A549 (cell line): ENCODE results near the gene LMOD1. TPM values are rescaled to one million over a fixed set of nuclear protein-coding genes. Genes with fewer than 3 reads are reported as not detected.
"Not testable (repeated sequence)": the region's sequence is repeated elsewhere in the genome, so short reads cannot be mapped to it uniquely, and the experiment has no call there.

Experiments used
- ATAC-seq, 2 experiments: fragments of 200-7000 bp in 1 of 2; fragments of >200 bp in 1 of 2; cut with Nextera tagmentation in 1 of 2; cut with Tn5 transposase in 1 of 2; 3 replicates each; pipeline versions ENCODE4 v1.8.0 to v1.9.1; 2018 to 2020; ENCODE audit warnings: mild to moderate bottlenecking in 1 of 2, moderate library complexity in 1 of 2
- CTCF ChIA-PET: fragments of 300-600 bp; sonication (Branson Sonifier 250); formaldehyde crosslinking; extraction: SDS; loops from one replicate; lab custom pipeline; 2021; ENCODE audit warnings: antibody characterized with exemption, inconsistent platforms; lab: Yijun Ruan, JAX
- POLR2A ChIA-PET: fragments of 350-600 bp; formaldehyde crosslinking; extraction: SDS; loops from one replicate; lab custom pipeline; 2021; ENCODE audit warnings: antibody characterized with exemption, inconsistent platforms; lab: Yijun Ruan, JAX
- DNase-seq, 2 experiments: peaks; one replicate each; pipeline versions ENCODE4 v3.0.0 to v3.0.0-alpha.2; 2011 to 2016; ENCODE audit warnings: low read depth in 1 of 2, low spot score in 1 of 2
- FAIRE-seq: peaks from 2 replicates; lab custom pipeline; 2011; peaks lifted over from hg19 to GRCh38; lab: Jason Lieb, UNC
- H3K27ac ChIP-seq, 2 experiments: fragments of >200 bp; sonication (Bioruptor Twin); formaldehyde crosslinking; 3 replicates each; pipeline ENCODE4 v1.5.1; 2016 to 2017
- H3K4me1 ChIP-seq: fragments of >200 bp; sonication (Bioruptor Twin); formaldehyde crosslinking; 3 replicates; pipeline ENCODE4 v1.6.1; 2016
- H3K4me2 ChIP-seq: fragments of >200 bp; sonication (Bioruptor Twin); formaldehyde crosslinking; 3 replicates; pipeline ENCODE4 v1.6.1; 2016
- H3K4me3 ChIP-seq: fragments of >200 bp; sonication (Bioruptor Twin); formaldehyde crosslinking; 3 replicates; pipeline ENCODE4 v1.5.1; 2016
- H3K9me3 ChIP-seq: fragments of >200 bp; sonication (Bioruptor Twin); formaldehyde crosslinking; 3 replicates; pipeline ENCODE4 v1.6.1; 2016
- BHLHE40 ChIP-seq: IDR thresholded peaks from 2 replicates; pipeline ENCODE4 v1.6.1; 2012; ENCODE audit warnings: low read depth, low read length, inconsistent platforms
- CHD2 ChIP-seq: fragments of 150-350 bp; IDR thresholded peaks from 2 replicates; pipeline ENCODE4 v1.6.1; 2014; ENCODE audit warnings: low read length; ENCODE audit not compliant: partially characterized antibody
- E2F6 ChIP-seq: IDR thresholded peaks from 2 replicates; pipeline ENCODE4 v1.6.1; 2012; ENCODE audit warnings: low read depth, borderline replicate concordance
- EHMT2 ChIP-seq: fragments of 200-600 bp; sonication (generic); IDR thresholded peaks from 2 replicates; pipeline ENCODE4 v1.6.1; 2016; ENCODE audit warnings: antibody characterized with exemption, low read depth, mild to moderate bottlenecking, moderate library complexity
- EP300 ChIP-seq, 2 experiments: fragments of >200 bp; sonication (Bioruptor Twin); formaldehyde crosslinking; IDR thresholded peaks; 2 replicates in 1 of 2; 3 replicates in 1 of 2; pipeline ENCODE4 v1.6.1; 2016 to 2017
- ESRRA ChIP-seq: fragments of 150-350 bp; IDR thresholded peaks from 2 replicates; pipeline ENCODE4 v1.6.1; 2014; ENCODE audit warnings: mild to moderate bottlenecking, low read length, borderline replicate concordance
- FOSL2 ChIP-seq, 2 experiments: fragments of 450-650 bp in 1 of 2; fragments of >200 bp in 1 of 2; sonication (Bioruptor Twin) in 1 of 2; formaldehyde crosslinking; IDR thresholded peaks; 2 replicates each; pipeline versions ENCODE4 v1.5.0 to v1.6.1; 2016 to 2020; ENCODE audit warnings: mild to moderate bottlenecking in 1 of 2, moderate library complexity in 1 of 2
- FOXS1 ChIP-seq: fragments of 250-450 bp; sonication (Bioruptor Pico); IDR thresholded peaks from 2 replicates; pipeline ENCODE4 v1.5.0; 2020; ENCODE audit warnings: mild to moderate bottlenecking, moderate library complexity
- GATA3 ChIP-seq: IDR thresholded peaks from 2 replicates; pipeline ENCODE4 v1.6.1; 2012; ENCODE audit warnings: borderline replicate concordance
- HOXB13 ChIP-seq: fragments of 250-450 bp; sonication (Bioruptor Pico); IDR thresholded peaks from 2 replicates; pipeline ENCODE4 v1.5.0; 2020; ENCODE audit warnings: low read depth, mild to moderate bottlenecking, moderate library complexity
- JUN ChIP-seq, 2 experiments: fragments of >200 bp; sonication (Bioruptor Twin); formaldehyde crosslinking; IDR thresholded peaks; 2 replicates in 1 of 2; 3 replicates in 1 of 2; pipeline ENCODE4 v1.6.1; 2016 to 2017
- JUNB ChIP-seq: fragments of >200 bp; sonication (Bioruptor Twin); formaldehyde crosslinking; IDR thresholded peaks from 2 replicates; pipeline ENCODE4 v1.6.1; 2016
- KDM1A ChIP-seq: fragments of 200-600 bp; sonication (generic); IDR thresholded peaks from 2 replicates; pipeline ENCODE4 v1.6.1; 2016; ENCODE audit warnings: low read depth, mild to moderate bottlenecking
- KDM5A ChIP-seq: fragments of 200-600 bp; sonication (generic); IDR thresholded peaks from 2 replicates; pipeline ENCODE4 v1.6.1; 2016; ENCODE audit warnings: antibody characterized with exemption, mild to moderate bottlenecking
- MAZ ChIP-seq: fragments of 150-350 bp; IDR thresholded peaks from 2 replicates; pipeline ENCODE4 v1.6.1; 2014; ENCODE audit warnings: antibody characterized with exemption, low read depth, low read length, borderline replicate concordance
- NR3C1 ChIP-seq: fragments of >200 bp; sonication (Bioruptor Twin); formaldehyde crosslinking; IDR thresholded peaks from 3 replicates; pipeline ENCODE4 v1.6.1; 2017
- POLR2A ChIP-seq: IDR thresholded peaks from 2 replicates; pipeline ENCODE4 v1.6.1; 2012; ENCODE audit warnings: mild to moderate bottlenecking, low read length
- POLR2AphosphoS2 ChIP-seq: conservative IDR thresholded peaks from 2 replicates; pipeline ENCODE4 v1.6.1; 2012; ENCODE audit warnings: low read length, improper control_type of control experiment, inconsistent platforms
- SMC3 ChIP-seq: fragments of >200 bp; sonication (Bioruptor Twin); formaldehyde crosslinking; IDR thresholded peaks from 3 replicates; pipeline ENCODE4 v1.6.1; 2018; ENCODE audit warnings: inconsistent platforms
- SREBF2 ChIP-seq: fragments of 450-650 bp; IDR thresholded peaks from 2 replicates; pipeline ENCODE4 v1.6.1; 2014; ENCODE audit warnings: mild to moderate bottlenecking, moderate library complexity
- TFCP2L1 ChIP-seq: fragments of 250-450 bp; sonication (Bioruptor Pico); IDR thresholded peaks from 2 replicates; pipeline ENCODE4 v1.5.0; 2021; ENCODE audit warnings: mild to moderate bottlenecking
- ZC3H11A ChIP-seq: fragments of 450-650 bp; IDR thresholded peaks from 2 replicates; pipeline ENCODE4 v1.6.1; 2014; ENCODE audit warnings: antibody characterized with exemption, mild to moderate bottlenecking
- ZNF302 ChIP-seq: fragments of 250-450 bp; sonication (Bioruptor Pico); IDR thresholded peaks from 2 replicates; pipeline ENCODE4 v1.9.0; 2021; ENCODE audit warnings: inconsistent platforms, mild to moderate bottlenecking, moderate library complexity
- ZSCAN20 ChIP-seq: fragments of 250-450 bp; sonication (Bioruptor Pico); IDR thresholded peaks from 2 replicates; pipeline ENCODE4 v1.8.0; 2022; ENCODE audit warnings: mild to moderate bottlenecking, moderate library complexity
- WGBS: methylation state at CpG from one replicate; pipeline ENCODE4 v1.1.6; 2017; ENCODE audit errors: missing lambda C conversion rate; 5-methylcytosine and 5-hydroxymethylcytosine counted together
- polyA plus RNA-seq, 4 experiments: library from polyadenylated mRNA; depleted of rRNA in 3 of 4; stranded (reverse); fragments of >200 nt; fragmentation: RNase III in 1 of 4; extraction: RNeasy Plus Mini Kit Qiagen cat#74134 plus additional on column Dnase treatment in 1 of 4; gene quantifications; 2 replicates in 3 of 4; 3 replicates in 1 of 4; pipeline ENCODE4 v1.2.3, GENCODE V29; 2011 to 2017
- TF ChIP-seq, protein P1 (sequence below): fragments of 200-600 bp; sonication (generic); IDR thresholded peaks from 2 replicates; pipeline ENCODE4 v1.6.1; 2016; ENCODE audit warnings: antibody characterized with exemption, mild to moderate bottlenecking, moderate library complexity
- TF ChIP-seq, protein P2 (sequence below): fragments of >200 bp; sonication (Bioruptor Twin); formaldehyde crosslinking; IDR thresholded peaks from 3 replicates; pipeline ENCODE4 v1.5.1; 2016
- TF ChIP-seq, protein P3 (sequence below): fragments of >200 bp; sonication (Bioruptor Twin); formaldehyde crosslinking; IDR thresholded peaks from 2 replicates; pipeline ENCODE4 v1.6.1; 2016

The LMOD1 gene
- polyA plus RNA-seq, 2 of the 4 experiments (the other 2 are of a cell fraction) = not detected

GRCh38 chr1:201859424-201859823, 86.9 kb downstream of the LMOD1 start:
- ATAC-seq (no peak), DNase-seq (no peak), FAIRE-seq (no peak)
- Histone ChIP-seq H3K4me1 (no peaks in the 10 kb centered on the region), H3K27ac (no peak overlapping the region), H3K4me2 (no peak overlapping the region), H3K9me3 (no peaks in the 10 kb centered on the region), H3K4me3 (no peak overlapping the region)
- ChIA-PET POLR2A (no interaction called here), CTCF (interaction anchor here (1.0 to 4.6 kb wide), 5 partner anchors 11 to 67 kb away, joined by 3 to 19 read pairs (median 5); no protein-coding TSS in a partner anchor)
- TF ChIP-seq EHMT2 (no peak), CHD2 (no peak), BHLHE40 (no peak), KDM5A (no peak), FOSL2 (IDR thresholded peaks at IDR 0.05) (no peak), FOSL2 (CRISPR knock-in tag; IDR thresholded peaks at IDR 0.05) (no peak), POLR2AphosphoS2 (no peak), SREBF2 (no peak), EP300 (IDR thresholded peaks at IDR 0.05) (no peak), KDM1A (no peak), JUN (IDR thresholded peaks at IDR 0.05) (no peak), SMC3 (no peak), NR3C1 (no peak), POLR2A (no peak), E2F6 (no peak)
- TF ChIP-seq, protein P1, sequence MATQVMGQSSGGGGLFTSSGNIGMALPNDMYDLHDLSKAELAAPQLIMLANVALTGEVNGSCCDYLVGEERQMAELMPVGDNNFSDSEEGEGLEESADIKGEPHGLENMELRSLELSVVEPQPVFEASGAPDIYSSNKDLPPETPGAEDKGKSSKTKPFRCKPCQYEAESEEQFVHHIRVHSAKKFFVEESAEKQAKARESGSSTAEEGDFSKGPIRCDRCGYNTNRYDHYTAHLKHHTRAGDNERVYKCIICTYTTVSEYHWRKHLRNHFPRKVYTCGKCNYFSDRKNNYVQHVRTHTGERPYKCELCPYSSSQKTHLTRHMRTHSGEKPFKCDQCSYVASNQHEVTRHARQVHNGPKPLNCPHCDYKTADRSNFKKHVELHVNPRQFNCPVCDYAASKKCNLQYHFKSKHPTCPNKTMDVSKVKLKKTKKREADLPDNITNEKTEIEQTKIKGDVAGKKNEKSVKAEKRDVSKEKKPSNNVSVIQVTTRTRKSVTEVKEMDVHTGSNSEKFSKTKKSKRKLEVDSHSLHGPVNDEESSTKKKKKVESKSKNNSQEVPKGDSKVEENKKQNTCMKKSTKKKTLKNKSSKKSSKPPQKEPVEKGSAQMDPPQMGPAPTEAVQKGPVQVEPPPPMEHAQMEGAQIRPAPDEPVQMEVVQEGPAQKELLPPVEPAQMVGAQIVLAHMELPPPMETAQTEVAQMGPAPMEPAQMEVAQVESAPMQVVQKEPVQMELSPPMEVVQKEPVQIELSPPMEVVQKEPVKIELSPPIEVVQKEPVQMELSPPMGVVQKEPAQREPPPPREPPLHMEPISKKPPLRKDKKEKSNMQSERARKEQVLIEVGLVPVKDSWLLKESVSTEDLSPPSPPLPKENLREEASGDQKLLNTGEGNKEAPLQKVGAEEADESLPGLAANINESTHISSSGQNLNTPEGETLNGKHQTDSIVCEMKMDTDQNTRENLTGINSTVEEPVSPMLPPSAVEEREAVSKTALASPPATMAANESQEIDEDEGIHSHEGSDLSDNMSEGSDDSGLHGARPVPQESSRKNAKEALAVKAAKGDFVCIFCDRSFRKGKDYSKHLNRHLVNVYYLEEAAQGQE = no peak
- 93% methylated on average over 5 of the region's 5 CpGs for WGBS

DNA sequence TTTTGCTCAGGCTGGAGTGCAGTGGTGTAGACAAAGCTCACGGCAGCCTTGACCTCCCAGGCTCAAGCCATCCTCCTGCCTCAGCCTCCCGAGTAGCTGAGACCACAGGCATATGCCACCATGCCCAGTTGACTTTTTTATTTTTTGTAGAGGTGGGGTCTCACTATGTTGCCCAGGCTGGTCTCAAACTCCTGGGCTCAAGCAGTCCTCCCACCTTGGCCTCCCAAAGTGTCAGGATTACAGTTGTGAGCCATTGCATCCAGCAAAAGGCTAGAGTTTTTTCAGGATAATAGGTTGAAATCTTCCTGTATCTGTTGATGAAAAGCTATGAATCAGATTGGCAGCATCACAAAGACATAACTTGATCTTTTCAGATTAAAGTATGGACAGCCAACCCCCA, 89.6 kb downstream of the LMOD1 start:
- CTCF ChIA-PET = interaction anchor here (0.8 to 1.0 kb wide), 2 partner anchors 116 to 326 kb away, joined by 3 to 4 read pairs; no protein-coding TSS in a partner anchor
- H3K27ac ChIP-seq, FAIRE-seq, DNase-seq, H3K4me2 ChIP-seq, H3K4me3 ChIP-seq, ATAC-seq, POLR2A ChIA-PET, H3K4me1 ChIP-seq, H3K9me3 ChIP-seq: not testable (repeated sequence)
- 87% methylated on average over 2 of the region's 2 CpGs for WGBS

DNA sequence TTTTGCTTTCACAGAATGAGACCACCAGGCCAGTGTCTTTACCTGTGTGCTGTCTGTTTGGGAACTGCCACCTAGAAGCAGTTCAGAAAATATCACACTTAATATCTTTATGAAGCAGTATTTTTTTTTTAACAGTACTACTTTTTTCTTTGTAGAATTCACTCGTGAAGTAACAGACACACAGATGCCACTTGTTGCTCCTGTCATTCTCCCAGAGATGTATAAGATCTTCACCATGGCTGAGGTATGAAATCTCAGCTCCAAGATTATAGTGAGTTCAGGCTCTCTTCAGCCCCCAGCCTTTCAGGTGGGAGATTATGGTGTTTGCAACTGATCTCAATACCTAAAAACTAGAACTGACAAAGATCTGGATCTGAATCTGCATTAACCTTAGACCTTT, 94.4 kb downstream of the LMOD1 start:
- 94% methylated on average over 1 of the region's 1 CpG for WGBS
- ATAC-seq (no peak), DNase-seq (no peak), FAIRE-seq (no peak)
- TF ChIP-seq NR3C1 (no peak), ESRRA (no peak), MAZ (no peak), JUN (IDR thresholded peaks at IDR 0.05) (no peak), KDM1A (no peak), HOXB13 (CRISPR knock-in tag) (no peak), E2F6 (no peak), ZSCAN20 (CRISPR knock-in tag) (no peak), TFCP2L1 (no peak), ZC3H11A (no peak), JUNB (no peak), ZNF302 (CRISPR knock-in tag) (no peak), FOXS1 (CRISPR knock-in tag) (no peak), GATA3 (no peak)
- TF ChIP-seq, protein P2, sequence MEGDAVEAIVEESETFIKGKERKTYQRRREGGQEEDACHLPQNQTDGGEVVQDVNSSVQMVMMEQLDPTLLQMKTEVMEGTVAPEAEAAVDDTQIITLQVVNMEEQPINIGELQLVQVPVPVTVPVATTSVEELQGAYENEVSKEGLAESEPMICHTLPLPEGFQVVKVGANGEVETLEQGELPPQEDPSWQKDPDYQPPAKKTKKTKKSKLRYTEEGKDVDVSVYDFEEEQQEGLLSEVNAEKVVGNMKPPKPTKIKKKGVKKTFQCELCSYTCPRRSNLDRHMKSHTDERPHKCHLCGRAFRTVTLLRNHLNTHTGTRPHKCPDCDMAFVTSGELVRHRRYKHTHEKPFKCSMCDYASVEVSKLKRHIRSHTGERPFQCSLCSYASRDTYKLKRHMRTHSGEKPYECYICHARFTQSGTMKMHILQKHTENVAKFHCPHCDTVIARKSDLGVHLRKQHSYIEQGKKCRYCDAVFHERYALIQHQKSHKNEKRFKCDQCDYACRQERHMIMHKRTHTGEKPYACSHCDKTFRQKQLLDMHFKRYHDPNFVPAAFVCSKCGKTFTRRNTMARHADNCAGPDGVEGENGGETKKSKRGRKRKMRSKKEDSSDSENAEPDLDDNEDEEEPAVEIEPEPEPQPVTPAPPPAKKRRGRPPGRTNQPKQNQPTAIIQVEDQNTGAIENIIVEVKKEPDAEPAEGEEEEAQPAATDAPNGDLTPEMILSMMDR = no peak
- TF ChIP-seq, protein P3, sequence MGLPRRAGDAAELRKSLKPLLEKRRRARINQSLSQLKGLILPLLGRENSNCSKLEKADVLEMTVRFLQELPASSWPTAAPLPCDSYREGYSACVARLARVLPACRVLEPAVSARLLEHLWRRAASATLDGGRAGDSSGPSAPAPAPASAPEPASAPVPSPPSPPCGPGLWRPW = no peak
- H3K4me2 ChIP-seq = no peak overlapping the region
- ChIA-PET CTCF (interaction anchor here (1.5 to 2.3 kb wide), 2 partner anchors 26 to 321 kb away, joined by 6 read pairs; no protein-coding TSS in a partner anchor), POLR2A (no interaction called here)
- peaks cover 15% of the 10 kb centered on the region for H3K4me1 ChIP-seq
- no peak overlapping the region for H3K27ac ChIP-seq
- H3K4me3 ChIP-seq = no peak overlapping the region
- no peaks in the 10 kb centered on the region for H3K9me3 ChIP-seq
